GM13977 (cell line): ENCODE results near the gene SMC2.

ENCODE experiments used
- DNase-seq: peaks from one replicate; pipeline ENCODE4 v3.0.0; 2012; ENCODE audit warnings: low spot score
- CTCF ChIP-seq: IDR thresholded peaks from 2 replicates; pipeline ENCODE4 v1.5.1; 2012; ENCODE audit warnings: mild to moderate bottlenecking, control low read depth; ENCODE audit not compliant: insufficient read depth; ENCODE audit errors: extremely low read depth, missing control alignments
- in situ Hi-C: fragments of 300-500 bp; cut with MboI; formaldehyde crosslinking; loops from one replicate; pipeline ENCODE4 v1.12.0; 2022; ENCODE audit warnings: low sequenced_read_pairs, low pct_unique_long_range_greater_than_20kb, mixed read lengths, inconsistent platforms; ENCODE audit not compliant: unreplicated experiment

SMC2 gene

GRCh38 chr9:104087894-104088293, 6.2 kb upstream of the SMC2 start:
- DNase-seq: no peak
- no peak for TF ChIP-seq CTCF
- in situ Hi-C loops: no loop called here

- in situ Hi-C loops: no loop called here
- DNase-seq: no peak
Observed at GRCh38 chr9:104088416-104088815, 5.7 kb upstream of the SMC2 start.

GRCh38 chr9:104090578-104090977, 3.5 kb upstream of the SMC2 start:
- TF ChIP-seq CTCF: no peak
- DNase-seq: no peak

More at GRCh38 chr9:104088416-104088815, 5.7 kb upstream of the SMC2 start:
- no peak for TF ChIP-seq CTCF

GRCh38 chr9:104091116-104091515, 3.0 kb upstream of the SMC2 start:
- in situ Hi-C loops: no loop called here
- no peak for DNase-seq
- no peak for TF ChIP-seq CTCF

More at GRCh38 chr9:104090578-104090977, 3.5 kb upstream of the SMC2 start:
- in situ Hi-C loops: no loop called here

- no peak for TF ChIP-seq CTCF
- in situ Hi-C loops: no loop called here
- peak; percentile 17 for DNase-seq
Observed at GRCh38 chr9:104091708-104092107, 2.4 kb upstream of the SMC2 start.

GRCh38 chr9:104092192-104092591, 1.9 kb upstream of the SMC2 start:
- TF ChIP-seq CTCF: no peak

More at GRCh38 chr9:104092192-104092591, 1.9 kb upstream of the SMC2 start:
- in situ Hi-C loops: no loop called here
- DNase-seq: no peak
